ENCODE results near the gene NFIA. TPM values are rescaled to one million over a fixed set of nuclear protein-coding genes. Genes with fewer than 3 reads are reported as not detected.

NFIA gene
- total and polyA plus RNA-seq, 2 of the 13 experiments (the other 11 are each of a cell fraction or from before 2014, with no cell fraction given) = 14.7 to 28.5 TPM

- TF ChIP-seq PAXIP1 (CRISPR knock-in tag; conservative IDR thresholded peaks at IDR 0.05) = no peak
- no peak for TF ChIP-seq CHD2 (IDR thresholded peaks at IDR 0.05; ENCODE audit: low read depth, low read length)
- no peak for TF ChIP-seq ZBTB26 (CRISPR knock-in tag; IDR thresholded peaks at IDR 0.05; ENCODE audit: borderline replicate concordance)
- TF ChIP-seq MYPOP (CRISPR knock-in tag; IDR thresholded peaks at IDR 0.05) = no peak
- TF ChIP-seq ZNF646 (CRISPR knock-in tag; IDR thresholded peaks at IDR 0.05) = no peak
- TF ChIP-seq ZNF124 (CRISPR knock-in tag; IDR thresholded peaks at IDR 0.05) = no peak
- no peak for TF ChIP-seq POLR2A (IDR thresholded peaks at IDR 0.05; ENCODE audit: insufficient read depth in 1 of 2, low read depth in 2 of 2, low read length in 2 of 2)
- no peak for TF ChIP-seq FOSL2 (CRISPR knock-in tag; IDR thresholded peaks at IDR 0.05)
Measured at GRCh38 chr1:61158591-61158990, 76.2 kb downstream of the NFIA start (continued).
